DMS114 treated with DMSO at 0.1 percent for 48 hours (cell line): Measurements from ENCODE around the gene CPNE6.

ENCODE experiments used
- DNase-seq: peaks from one replicate; lab custom pipeline; 2025; ENCODE audit not compliant: unreplicated experiment; lab: John Stamatoyannopoulos, UW

The CPNE6 gene

GRCh38 chr14:24054324-24054641 is 17.1 kb upstream of the CPNE6 start:
- no peak for DNase-seq

- no peak for DNase-seq
These were observed 16.7 kb upstream of the CPNE6 start for GRCh38 chr14:24054646-24055045.

GRCh38 chr14:24055971-24056799 is 15.2 kb upstream of the CPNE6 start:
- DNase-seq, result no peak

- DNase-seq, result no peak
These were observed 14.6 kb upstream of the CPNE6 start for GRCh38 chr14:24056800-24057184.

- no peak for DNase-seq
These were observed 14.1 kb upstream of the CPNE6 start for GRCh38 chr14:24057271-24057670.

GRCh38 chr14:24057867-24058259 is 13.5 kb upstream of the CPNE6 start:
- DNase-seq, result no peak

- peak; percentile 46 for DNase-seq
These were observed 13.0 kb upstream of the CPNE6 start for GRCh38 chr14:24058260-24058950.

GRCh38 chr14:24058951-24059475 is 12.3 kb upstream of the CPNE6 start:
- no peak for DNase-seq

- no peak for DNase-seq
These were observed 11.4 kb upstream of the CPNE6 start for GRCh38 chr14:24059841-24060388.

GRCh38 chr14:24060443-24060842 is 10.9 kb upstream of the CPNE6 start:
- DNase-seq, result no peak

GRCh38 chr14:24060984-24061913 is 10.1 kb upstream of the CPNE6 start:
- DNase-seq, result no peak

GRCh38 chr14:24062216-24062980 is 9.0 kb upstream of the CPNE6 start:
- no peak for DNase-seq

- no peak for DNase-seq
These were observed 8.0 kb upstream of the CPNE6 start for GRCh38 chr14:24063263-24063836.

- DNase-seq, result no peak
These were observed 7.1 kb upstream of the CPNE6 start for GRCh38 chr14:24064091-24064795.

GRCh38 chr14:24064856-24065255 is 6.5 kb upstream of the CPNE6 start:
- no peak for DNase-seq

- no peak for DNase-seq
These were observed 6.0 kb upstream of the CPNE6 start for GRCh38 chr14:24065408-24065807.

GRCh38 chr14:24066496-24067132 is 4.7 kb upstream of the CPNE6 start:
- DNase-seq, result no peak

- DNase-seq, result no peak
These were observed 4.0 kb upstream of the CPNE6 start for GRCh38 chr14:24067133-24068082.
